GM20431 (cell line): ENCODE measurements around the gene TMEM214.

ENCODE experiments used
- in situ Hi-C: fragments of 300-500 bp; cut with MseI, MboI; formaldehyde crosslinking; loops from one replicate; pipeline ENCODE4 v1.15.0; 2020; ENCODE audit warnings: low sequenced_read_pairs; ENCODE audit not compliant: unreplicated experiment

Gene TMEM214

DNA sequence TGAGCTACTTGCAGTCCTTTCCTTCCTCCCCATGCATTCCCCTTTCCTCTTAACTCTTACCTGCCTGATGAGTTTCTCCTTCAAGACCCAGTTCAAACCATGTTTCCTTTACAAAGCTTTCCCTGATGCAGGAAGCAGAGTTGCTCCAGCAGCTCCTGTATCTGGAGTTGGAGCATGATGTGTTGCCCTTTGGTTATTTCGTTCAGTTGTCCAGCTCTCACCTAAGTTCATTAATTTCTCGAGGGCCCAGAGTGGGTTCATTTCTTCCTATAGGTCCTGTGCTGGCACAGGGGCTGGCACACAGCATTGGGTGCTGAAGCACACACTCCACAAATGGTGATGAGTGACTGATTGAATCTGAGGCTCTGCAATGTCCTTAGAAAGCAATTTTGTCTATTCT, 23.0 kb upstream of the TMEM214 start:
- in situ Hi-C loops: no loop called here

DNA sequence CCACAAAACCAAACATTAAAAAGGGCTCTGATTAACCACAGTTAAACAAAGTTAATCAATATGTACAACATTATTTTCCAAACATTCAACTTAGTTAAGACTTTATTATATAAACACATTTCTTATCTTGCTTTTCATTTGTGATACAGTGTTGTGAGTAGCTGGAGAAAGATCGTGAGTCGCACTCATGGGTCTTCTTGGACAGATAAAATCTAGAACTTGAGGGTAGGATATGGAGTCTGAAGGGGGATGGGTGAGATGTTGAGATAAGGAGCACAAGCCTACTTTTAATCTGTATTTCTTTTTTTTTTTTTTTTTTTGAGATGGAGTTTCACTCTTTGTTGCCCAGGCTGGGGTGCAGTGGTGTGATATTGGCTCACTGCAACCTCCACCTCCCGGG, 22.6 kb upstream of the TMEM214 start:
- in situ Hi-C loops: no loop called here

DNA sequence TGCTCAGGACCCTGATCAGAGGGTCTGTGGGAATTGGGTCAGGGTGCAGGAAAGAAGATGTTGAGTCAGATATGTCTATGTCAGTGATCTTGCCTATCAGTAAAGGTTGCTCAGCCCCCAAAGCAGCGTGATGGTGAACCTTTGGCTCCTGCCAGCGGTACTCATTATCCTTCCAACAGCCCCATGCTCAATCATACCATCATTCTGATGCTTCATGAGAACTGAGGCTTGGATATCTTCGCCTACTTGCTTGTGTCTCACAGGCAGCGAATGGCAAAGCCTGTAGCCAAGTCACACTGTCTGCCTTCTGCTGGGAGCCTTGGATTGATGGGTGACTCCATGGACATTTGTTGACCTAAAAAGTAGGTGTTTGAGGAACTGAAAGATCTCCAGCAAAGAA, 19.0 kb upstream of the TMEM214 start:
- in situ Hi-C loops: no loop called here

- in situ Hi-C loops: no loop called here
Observed at GRCh38 chr2:27014771-27015433, 17.9 kb upstream of the TMEM214 start.

DNA sequence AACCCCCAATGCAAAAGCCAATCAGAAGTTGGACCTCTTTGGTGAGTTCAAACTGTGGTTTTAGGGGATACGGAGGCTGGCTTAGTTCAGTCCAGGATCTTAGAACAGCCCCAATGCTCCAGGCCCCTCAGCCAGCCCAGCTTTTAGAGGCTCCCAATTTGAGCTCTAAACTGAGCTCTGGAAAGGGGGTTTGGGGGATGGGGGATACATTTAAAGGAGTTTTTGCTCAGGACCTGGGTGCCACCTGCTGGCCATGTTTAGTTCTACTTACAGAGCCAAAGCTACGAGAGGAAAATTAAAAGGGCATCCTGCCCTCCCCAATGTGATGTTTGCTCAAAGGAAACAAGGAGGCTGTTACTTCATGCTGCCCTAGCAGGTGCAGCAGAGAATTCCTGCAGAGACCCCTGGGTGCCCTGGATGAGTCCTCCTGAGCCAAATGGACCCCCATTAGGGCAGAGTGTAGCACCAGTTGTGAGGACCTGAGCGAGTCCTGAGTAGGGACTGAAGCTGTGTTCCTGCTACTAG, 15.9 kb upstream of the TMEM214 start:
- in situ Hi-C loops: no loop called here

GRCh38 chr2:27018142-27018541, 14.6 kb upstream of the TMEM214 start:
- in situ Hi-C loops: no loop called here

GRCh38 chr2:27019459-27019858, 13.3 kb upstream of the TMEM214 start:
- in situ Hi-C loops: no loop called here

DNA sequence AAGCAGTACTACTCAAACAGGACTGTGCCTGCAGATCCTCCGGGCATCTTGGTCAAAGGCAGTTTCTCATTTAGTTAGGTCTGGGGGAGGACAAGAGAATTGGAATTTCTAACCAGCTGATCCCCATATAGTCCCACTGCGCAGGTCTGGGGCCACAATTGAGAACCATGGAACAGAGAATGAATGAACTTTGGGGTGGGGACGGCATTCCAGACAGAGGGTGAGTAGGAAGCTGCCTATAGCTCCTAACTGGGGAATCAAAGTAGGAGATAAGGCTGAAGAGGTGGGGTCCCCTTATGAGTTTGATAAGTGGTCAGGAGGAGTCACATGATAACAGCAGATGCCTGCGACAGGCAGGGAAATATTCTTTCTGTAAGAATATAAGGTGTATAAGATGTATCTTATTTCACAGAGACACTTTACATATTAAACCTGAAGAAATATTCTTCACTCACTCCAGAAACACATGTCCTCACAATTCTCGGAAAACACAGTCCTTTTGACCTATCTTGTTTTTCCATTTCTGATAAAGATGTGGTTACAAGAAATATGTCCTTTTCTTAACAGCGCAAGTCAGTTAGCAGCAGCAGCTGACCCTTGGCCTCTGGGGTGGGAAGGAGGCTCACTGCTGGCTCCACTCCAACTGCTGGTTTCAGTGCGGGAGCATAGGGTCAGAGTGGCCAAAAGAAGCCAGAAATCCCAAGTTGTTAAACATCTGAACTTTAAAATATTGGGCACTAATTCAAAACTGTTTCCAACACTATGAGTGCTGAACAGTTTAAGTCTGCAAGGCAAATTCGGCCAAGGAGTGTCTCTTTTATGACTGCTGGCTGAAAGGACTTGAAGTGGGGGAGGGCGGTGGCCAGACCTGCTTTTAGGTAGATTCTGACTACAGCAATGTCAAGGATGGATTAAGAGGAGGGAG, 12.6 kb upstream of the TMEM214 start:
- in situ Hi-C loops: no loop called here

DNA sequence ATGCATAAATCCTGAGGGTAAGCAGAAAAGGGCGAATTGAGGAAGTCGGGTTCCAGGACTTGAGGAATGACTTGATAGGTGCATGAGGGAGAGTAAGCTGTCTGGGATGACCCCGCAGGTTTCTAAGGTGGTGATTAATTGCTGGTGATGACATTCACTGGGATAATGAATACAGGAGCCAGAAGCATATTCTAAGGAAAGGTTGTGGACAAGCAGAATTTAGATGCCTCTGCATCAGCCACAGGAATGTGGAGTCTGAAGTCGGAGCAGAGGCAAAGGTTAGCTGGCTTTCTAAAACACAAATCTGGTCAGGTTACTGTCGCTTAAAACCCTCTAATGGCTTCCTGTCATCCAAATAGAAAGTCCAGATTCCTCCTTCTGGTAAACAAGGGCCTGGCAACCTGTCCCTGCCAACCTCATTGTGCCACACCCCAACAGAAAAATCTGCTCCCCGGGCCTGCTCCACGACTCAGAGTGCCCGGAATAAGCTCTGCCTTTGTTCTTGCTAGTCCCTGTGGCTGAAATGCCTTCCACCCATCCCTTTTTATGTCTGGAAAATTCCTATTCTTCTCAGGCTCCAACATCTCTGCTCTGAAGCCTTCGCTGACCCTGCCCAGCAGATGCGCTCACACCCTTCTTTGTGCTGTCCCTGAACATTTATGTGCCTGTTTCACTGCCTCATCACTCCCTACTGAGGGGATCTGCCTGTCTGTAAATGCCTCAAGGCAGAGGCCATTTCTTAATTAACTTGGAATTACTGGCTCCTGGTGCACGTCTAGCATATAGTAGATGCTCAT, 11.3 kb upstream of the TMEM214 start:
- in situ Hi-C loops: no loop called here

- in situ Hi-C loops: no loop called here
Observed at GRCh38 chr2:27023740-27024139, 9.0 kb upstream of the TMEM214 start.

- in situ Hi-C loops: no loop called here
Observed at GRCh38 chr2:27024188-27024587, 8.6 kb upstream of the TMEM214 start.

DNA sequence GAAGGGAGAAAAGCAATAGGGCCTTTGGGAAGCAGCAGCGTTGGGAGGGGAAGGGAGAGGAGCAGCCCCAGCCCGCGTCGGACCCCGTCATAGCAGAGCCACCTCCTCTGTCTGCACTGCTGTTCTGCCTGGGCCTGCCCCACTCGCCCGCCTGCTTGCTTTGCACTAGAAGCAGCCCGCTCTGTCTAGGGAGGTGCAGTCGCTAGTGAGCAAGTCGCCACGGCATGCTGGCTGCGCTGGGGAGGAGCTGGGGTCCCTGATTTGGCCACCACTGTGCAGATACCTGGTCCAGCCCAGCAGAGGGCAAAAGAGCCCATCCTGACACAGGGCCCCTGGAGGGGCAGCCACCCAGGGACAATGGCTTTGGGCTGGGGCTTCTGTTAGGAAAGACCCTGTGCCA, 8.0 kb upstream of the TMEM214 start:
- in situ Hi-C loops: no loop called here

DNA sequence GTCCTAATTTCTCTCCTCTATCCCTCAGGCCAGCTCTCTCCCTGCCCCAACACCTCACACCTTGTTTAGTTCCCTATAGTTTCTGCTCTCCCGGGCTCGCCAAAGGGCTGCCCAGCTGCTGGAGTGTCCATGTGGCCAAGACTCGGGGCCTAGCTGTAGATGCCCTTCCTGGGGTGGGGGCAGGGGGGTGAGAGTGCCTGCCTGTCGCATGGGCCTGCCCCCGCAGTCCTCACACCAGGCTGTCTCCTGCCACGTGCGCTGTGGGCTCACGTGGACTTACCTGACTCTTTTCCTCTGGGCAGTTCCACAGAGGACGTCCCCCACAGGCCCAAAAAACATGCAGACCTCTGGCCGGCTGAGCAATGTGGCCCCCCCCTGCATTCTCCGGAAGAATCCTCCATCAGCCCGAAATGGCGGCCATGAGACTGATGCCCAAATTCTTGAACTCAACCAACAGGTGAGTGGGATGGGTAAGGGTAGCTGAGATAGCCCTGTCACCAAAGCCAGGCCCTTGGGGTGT, 7.4 kb upstream of the TMEM214 start:
- in situ Hi-C loops: no loop called here

- in situ Hi-C loops: no loop called here
Observed at GRCh38 chr2:27025861-27026851, 6.6 kb upstream of the TMEM214 start.

- in situ Hi-C loops: no loop called here
Observed at GRCh38 chr2:27027211-27027651, 5.5 kb upstream of the TMEM214 start.

- in situ Hi-C loops: no loop called here
Observed at GRCh38 chr2:27029051-27029450, 3.7 kb upstream of the TMEM214 start.

DNA sequence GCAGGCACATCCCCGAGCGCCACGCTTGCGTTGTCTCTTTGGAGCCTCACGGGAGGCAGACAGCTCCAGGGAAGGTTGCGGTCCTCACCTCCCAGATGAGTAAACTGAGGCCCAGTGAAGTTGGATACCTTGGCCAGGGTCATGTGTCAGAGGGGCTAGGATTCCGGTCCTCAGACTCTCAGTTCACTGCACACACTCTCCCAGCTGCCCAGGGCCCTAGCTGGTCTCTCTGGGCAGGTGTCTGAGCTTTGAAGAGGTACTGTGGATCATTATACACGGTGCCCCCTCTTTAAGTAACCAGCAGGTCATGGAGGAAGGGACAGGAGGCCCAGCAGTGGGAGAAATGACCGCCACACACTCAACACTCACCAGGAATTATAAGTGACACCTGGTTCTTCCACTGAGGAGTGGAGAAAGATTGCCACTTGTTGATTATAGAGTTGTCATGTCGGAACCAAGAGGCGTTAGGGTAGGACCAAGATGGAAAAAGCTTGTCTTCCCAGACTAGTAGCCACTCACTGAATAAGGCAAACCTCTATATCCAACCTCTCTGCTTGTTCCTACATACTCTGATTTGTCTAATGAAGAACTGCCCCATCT, 588 bp downstream of the TMEM214 start:
- in situ Hi-C loops: no loop called here

DNA sequence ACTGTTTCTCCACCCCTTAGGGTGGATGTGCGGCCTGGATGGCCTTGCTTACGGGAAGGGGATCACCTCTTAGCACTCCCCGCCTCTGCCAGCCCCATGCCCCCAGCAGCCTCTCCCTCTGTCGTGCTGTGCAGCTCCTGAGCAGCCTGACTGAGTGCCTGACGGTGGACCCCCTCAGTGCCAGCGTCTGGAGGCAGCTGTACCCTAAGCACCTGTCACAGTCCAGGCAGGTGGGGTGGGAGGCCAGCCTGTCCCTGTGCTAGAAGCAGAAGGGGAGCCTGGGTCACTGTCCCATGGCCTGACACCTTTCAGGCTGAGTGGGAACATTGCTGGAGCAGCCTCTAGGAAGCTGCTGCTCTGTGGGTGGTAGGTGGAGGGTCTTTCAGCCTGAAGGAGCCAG, 5.2 kb downstream of the TMEM214 start:
- in situ Hi-C loops: no loop called here
